GM19372 (cell line): ENCODE data around the gene PIK3C2A.
A peak's percentile ranks its signal among the peaks of the same experiment; 100 is the strongest.
"Not testable (repeated sequence)": the region's sequence is repeated elsewhere in the genome, so short reads cannot be mapped to it uniquely, and the experiment has no call there.

Source experiments
- ATAC-seq: cut with Tn5 transposase; IDR thresholded peaks from one replicate; pipeline ENCODE4 v1.9.1; 2021; ENCODE audit warnings: mild to moderate bottlenecking, low read depth, moderate library complexity; ENCODE audit not compliant: unreplicated experiment

Gene PIK3C2A

GRCh38 chr11:17207317-17208256, at the start of gene PIK3C2A:
Gene PIK3C2A (minus strand): TSS chr11:17207986. CDS start chr11:17169741, 38,245 bp downstream.
- peak; percentile 94 for ATAC-seq

GRCh38 chr11:17257196-17257595, 49.4 kb upstream of the PIK3C2A start:
- no peak for ATAC-seq

- ATAC-seq, result no peak
These were observed 48.7 kb upstream of the PIK3C2A start for GRCh38 chr11:17256512-17256911.

- no peak for ATAC-seq
These were observed 44.9 kb upstream of the PIK3C2A start for GRCh38 chr11:17252704-17253103.

GRCh38 chr11:17250561-17251350, 43.0 kb upstream of the PIK3C2A start:
- ATAC-seq, result no peak

- no peak for ATAC-seq
These were observed 36.3 kb upstream of the PIK3C2A start for GRCh38 chr11:17244046-17244445.

GRCh38 chr11:17242954-17243353, 35.2 kb upstream of the PIK3C2A start:
- ATAC-seq, result not testable (repeated sequence)

GRCh38 chr11:17240780-17241179, 33.0 kb upstream of the PIK3C2A start:
- ATAC-seq, result no peak

GRCh38 chr11:17239927-17240326, 32.1 kb upstream of the PIK3C2A start:
- ATAC-seq, result not testable (repeated sequence)

- no peak for ATAC-seq
These were observed 30.6 kb upstream of the PIK3C2A start for GRCh38 chr11:17238377-17238776.

GRCh38 chr11:17233101-17233500, 25.3 kb upstream of the PIK3C2A start:
- no peak for ATAC-seq

GRCh38 chr11:17230867-17231851, 23.4 kb upstream of the PIK3C2A start:
- peak; percentile 81 for ATAC-seq

GRCh38 chr11:17229481-17230152, 21.8 kb upstream of the PIK3C2A start:
- no peak for ATAC-seq

- not testable (repeated sequence) for ATAC-seq
These were observed 20.6 kb upstream of the PIK3C2A start for GRCh38 chr11:17228186-17228925.

- ATAC-seq, result no peak
These were observed 16.9 kb upstream of the PIK3C2A start for GRCh38 chr11:17224727-17225126.

- no peak for ATAC-seq
These were observed 14.2 kb upstream of the PIK3C2A start for GRCh38 chr11:17221968-17222367.

GRCh38 chr11:17219016-17219415, 11.2 kb upstream of the PIK3C2A start:
- ATAC-seq, result no peak

GRCh38 chr11:17218403-17218802, 10.6 kb upstream of the PIK3C2A start:
- ATAC-seq, result no peak

- ATAC-seq, result no peak
These were observed 9.6 kb upstream of the PIK3C2A start for GRCh38 chr11:17217401-17217800.
